OCI-LY3 (cell line): ENCODE results near the gene MORN4.

Experiments
- CTCF ChIP-seq: fragments of 200-600, 300-600 bp; sonication (generic); IDR thresholded peaks from 2 replicates; pipeline ENCODE4 v1.5.1; 2014; ENCODE audit warnings: antibody characterized with exemption, low read length, low read depth
- EZH2phosphoT487 ChIP-seq: fragments of 200-600 bp; shearing (Covaris generic); IDR thresholded peaks from 2 replicates; pipeline ENCODE4 v1.6.1; 2018; ENCODE audit warnings: antibody characterized with exemption, mixed run types, low read depth

GRCh38 chr10:97628228-97628627 lies 5.1 kb downstream of the MORN4 start:
- no peak for TF ChIP-seq CTCF
- TF ChIP-seq EZH2phosphoT487: no peak
